HTERT RPE-1 (cell line): ENCODE results near the gene C5AR2.
"Not testable (repeated sequence)": the region's sequence is repeated elsewhere in the genome, so short reads cannot be mapped to it uniquely, and the experiment has no call there.

ENCODE experiments used
- in situ Hi-C: fragments of 300-500 bp; cut with MboI; formaldehyde crosslinking; loops from 4 replicates; pipeline ENCODE4 v1.14.3; 2020; ENCODE audit warnings: low sequenced_read_pairs

The C5AR2 gene

DNA sequence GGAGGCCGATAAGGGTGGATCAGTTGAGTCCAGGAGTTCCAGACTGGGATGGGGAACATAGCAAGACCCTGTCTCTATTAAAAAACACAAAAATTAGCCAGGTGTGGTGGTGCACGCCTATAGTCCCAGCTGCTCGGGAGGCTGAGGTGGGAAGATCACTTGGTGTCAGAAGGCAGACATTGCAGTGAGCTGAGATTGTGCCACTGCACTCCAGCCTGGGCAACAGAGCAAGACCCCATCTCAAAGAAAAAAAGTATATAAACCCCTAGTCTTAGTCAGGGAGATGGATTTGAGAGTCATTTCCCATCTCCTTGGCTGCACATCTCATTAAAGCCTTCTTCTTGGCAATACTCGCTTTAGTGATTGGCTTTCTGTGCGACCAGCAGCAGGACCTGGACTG lies 51.9 kb downstream of the C5AR2 start:
- in situ Hi-C loops, result not testable (repeated sequence)

DNA sequence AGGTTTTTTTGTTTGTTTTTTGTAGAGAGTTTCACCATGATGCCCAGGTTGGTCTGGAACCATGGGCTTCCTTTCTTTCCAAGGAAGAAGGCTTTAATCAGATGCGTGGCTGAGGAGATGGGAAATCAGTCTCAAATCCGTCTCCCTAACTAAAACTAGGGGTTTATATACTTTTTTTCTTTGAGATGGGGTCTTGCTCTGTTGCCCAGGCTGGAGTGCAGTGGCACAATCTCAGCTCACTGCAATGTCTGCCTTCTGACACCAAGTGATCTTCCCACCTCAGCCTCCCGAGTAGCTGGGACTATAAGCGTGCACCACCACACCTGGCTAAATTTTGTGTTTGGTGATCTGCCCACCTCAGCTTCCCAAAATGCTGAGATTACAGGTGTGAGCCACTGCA lies 52.6 kb downstream of the C5AR2 start:
- in situ Hi-C loops, result not testable (repeated sequence)

DNA sequence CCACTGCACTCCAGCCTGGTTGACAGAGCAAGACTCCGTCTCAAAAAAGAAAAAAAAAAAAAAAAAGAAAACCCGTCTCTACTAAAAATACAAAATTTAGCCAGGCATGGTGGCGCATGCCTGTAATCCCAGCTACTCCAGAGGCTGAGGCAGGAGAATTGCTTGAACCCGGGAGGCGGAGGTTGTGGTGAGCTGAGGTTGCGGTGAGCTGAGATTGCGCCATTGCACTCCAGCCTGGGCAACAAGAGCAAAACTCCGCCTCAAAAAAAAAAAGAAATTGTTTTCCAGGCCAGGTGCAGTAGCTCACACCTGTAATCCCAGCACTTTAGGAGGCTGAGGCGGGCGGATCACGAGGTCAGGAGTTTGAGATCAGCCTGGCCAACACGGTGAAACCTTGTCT lies 54.6 kb downstream of the C5AR2 start:
- in situ Hi-C loops, result not testable (repeated sequence)

DNA sequence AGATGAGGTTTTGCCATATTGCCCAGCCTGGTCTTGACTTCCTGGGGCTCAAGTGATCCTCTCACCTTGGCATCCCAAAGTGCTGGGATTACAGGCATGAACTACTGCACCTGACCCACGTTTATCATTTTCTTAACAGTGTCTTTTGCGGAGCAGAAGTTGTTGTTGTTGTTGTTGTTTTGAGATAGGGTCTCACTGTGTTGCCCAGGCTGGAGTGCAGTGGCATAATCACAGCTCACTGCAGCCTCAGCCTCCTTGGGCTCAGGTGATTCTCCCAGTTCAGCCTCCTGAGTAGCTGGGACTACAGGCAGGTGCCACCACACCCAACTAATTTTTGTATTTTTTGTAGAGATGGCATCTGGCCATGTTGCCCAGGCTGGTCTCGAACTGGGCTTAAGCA lies 55.6 kb downstream of the C5AR2 start:
- in situ Hi-C loops, result not testable (repeated sequence)

DNA sequence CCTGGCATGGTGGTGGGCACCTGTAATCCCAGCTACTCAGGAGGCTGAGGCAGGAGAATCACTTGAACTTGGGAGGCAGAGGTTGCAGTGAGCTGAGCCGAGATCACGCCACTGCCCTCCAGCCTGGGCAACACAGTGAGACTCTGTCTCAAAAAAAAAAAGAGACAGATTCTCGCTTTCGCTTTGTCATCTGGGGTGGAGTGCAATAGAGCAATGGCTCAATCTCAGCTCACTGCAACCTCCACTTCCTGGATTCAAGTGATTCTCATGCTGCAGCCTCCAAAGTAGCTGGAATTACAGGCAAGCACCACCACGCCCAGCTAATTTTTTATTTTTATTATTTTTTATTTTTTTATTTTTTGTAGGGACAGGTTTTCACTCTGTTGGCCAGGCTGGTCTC lies 56.7 kb downstream of the C5AR2 start:
- in situ Hi-C loops, result not testable (repeated sequence)

DNA sequence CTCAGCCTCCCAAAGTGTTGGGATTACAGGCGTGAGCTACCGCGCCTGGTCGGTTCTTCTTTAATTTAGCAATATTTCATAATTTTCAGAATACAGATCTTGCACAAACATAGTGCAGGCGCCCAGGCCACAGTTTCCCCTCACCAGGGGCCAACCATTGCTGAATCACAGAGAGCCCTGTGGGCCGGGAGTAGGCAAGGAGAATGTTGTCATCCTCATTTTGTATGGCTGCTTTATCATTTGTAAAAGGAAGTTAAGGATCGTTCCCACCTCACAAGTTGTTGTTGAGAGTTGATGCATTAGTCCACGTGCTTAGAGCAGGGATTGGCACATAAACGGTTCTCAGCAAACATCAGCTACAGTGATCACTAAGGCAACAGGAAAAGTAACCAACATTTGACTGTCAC lies 57.2 kb downstream of the C5AR2 start:
- in situ Hi-C loops, result no loop called here

DNA sequence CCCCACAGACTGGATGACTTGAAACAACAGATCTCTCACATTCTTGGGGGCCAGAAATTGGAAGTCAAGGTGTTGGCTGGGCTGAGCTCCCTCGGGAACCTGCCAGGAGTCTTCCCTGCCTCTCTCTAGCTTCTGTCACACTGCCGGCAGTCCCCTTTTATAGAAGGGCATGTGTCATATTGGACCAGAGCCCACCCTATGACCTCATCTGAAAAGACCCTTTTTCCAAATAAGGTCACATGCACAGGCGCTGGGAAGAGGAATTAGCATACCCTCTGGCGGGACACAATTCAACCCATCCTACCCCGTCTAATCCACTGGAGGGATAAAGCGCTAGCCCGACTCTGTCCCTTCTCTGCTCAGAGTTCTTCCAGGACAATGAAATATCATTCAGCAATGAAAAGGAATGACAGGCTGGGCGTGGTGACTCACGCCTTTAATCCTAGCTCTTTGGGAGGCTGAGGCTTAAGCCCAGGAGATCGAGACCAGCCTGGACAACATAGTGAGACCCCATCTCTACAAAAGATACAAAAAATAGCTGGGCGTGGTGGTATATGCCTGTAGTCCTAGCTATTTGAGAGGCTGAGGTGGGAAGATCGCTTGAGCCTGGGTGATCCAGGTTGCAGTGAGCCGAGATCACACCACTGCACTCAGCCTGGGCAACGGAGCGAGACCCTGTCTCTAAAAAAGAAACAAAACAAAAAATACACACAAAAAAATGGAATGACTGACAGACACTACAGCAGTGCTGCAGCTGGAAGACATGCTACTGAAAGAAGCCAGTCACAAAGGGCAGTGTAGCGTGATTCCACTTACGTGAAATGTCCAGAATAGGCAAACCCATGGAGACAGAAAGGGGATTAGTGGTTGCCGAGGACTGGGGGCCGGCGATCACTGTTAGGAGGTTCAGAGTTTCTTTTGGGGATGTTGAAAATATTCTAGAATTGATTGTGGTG lies 58.8 kb downstream of the C5AR2 start:
- in situ Hi-C loops, result no loop called here

DNA sequence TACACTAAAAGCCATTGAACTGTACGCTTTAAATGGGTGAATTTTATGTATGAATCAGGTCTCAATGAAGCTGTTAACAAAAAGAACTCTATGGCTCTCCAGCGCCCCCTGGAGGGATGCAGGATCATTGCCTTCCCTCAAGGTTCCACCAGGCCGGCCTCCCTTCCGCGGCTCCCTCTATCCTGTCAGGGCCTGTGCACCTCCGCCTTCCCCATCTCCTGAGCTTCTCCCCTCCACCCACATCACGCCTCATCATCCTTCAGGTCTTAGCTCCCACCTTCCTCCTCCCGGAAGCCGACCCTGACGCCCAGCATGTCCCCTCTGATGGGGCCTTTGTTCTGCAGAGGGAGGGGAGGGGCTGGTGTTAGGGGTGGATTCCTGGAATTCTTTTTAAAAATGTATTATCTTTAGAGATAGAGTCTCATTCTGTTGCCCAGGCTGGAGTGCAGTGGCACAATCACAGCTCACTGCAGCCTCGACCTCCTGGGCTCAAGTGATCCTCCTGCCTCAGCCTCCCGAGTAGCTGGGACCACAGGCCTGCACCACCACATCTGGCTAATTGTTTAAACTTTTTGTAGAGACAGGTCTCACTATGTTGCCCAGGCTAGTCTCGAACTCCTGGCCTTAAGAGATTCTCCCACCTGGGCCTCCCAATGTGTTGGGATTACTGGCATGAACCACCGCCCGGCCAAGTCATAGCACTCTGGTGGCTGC lies 59.7 kb downstream of the C5AR2 start:
- in situ Hi-C loops, result no loop called here
